HG03103 (cell line): Measurements from ENCODE around the gene PTGES2.

Experiments
- ATAC-seq: cut with Tn5 transposase; IDR thresholded peaks from one replicate; pipeline ENCODE4 v1.9.1; 2021; ENCODE audit warnings: low read depth; ENCODE audit not compliant: unreplicated experiment

Gene PTGES2

GRCh38 chr9:128153947-128154695 is 26.6 kb upstream of the PTGES2 start:
- ATAC-seq: no peak

- ATAC-seq: no peak
These were observed 25.8 kb upstream of the PTGES2 start for GRCh38 chr9:128153060-128153946.

GRCh38 chr9:128152133-128153059 is 24.9 kb upstream of the PTGES2 start:
- ATAC-seq: no peak

GRCh38 chr9:128151309-128152132 is 24.0 kb upstream of the PTGES2 start:
- ATAC-seq: no peak

- ATAC-seq: no peak
These were observed 23.2 kb upstream of the PTGES2 start for GRCh38 chr9:128150594-128151308.

- ATAC-seq: no peak
These were observed 22.5 kb upstream of the PTGES2 start for GRCh38 chr9:128149951-128150593.

GRCh38 chr9:128149001-128149701 is 21.6 kb upstream of the PTGES2 start, which contains the start of gene LCN2:
Gene LCN2 (plus strand): TSS chr9:128149453. CDS start chr9:128149526, 73 bp downstream.
- no peak for ATAC-seq

GRCh38 chr9:128148509-128149000 is 21.0 kb upstream of the PTGES2 start:
- ATAC-seq: no peak

- no peak for ATAC-seq
These were observed 19.1 kb upstream of the PTGES2 start for GRCh38 chr9:128146591-128147120.

- ATAC-seq: no peak
These were observed 18.4 kb upstream of the PTGES2 start for GRCh38 chr9:128145951-128146351.

- no peak for ATAC-seq
These were observed 18.0 kb upstream of the PTGES2 start for GRCh38 chr9:128145536-128145935.

- no peak for ATAC-seq
These were observed 17.0 kb upstream of the PTGES2 start for GRCh38 chr9:128144239-128145181.

GRCh38 chr9:128143525-128144238 is 16.2 kb upstream of the PTGES2 start:
- ATAC-seq: no peak

- no peak for ATAC-seq
These were observed 15.1 kb upstream of the PTGES2 start for GRCh38 chr9:128142596-128142995.

GRCh38 chr9:128142061-128142460 is 14.5 kb upstream of the PTGES2 start:
- no peak for ATAC-seq

- no peak for ATAC-seq
These were observed 14.1 kb upstream of the PTGES2 start for GRCh38 chr9:128141604-128142003.
